GM18508 (cell line): ENCODE results near the gene IFIT1B.
"Not testable (repeated sequence)": the region's sequence is repeated elsewhere in the genome, so short reads cannot be mapped to it uniquely, and the experiment has no call there.

Experiments
- ATAC-seq: cut with Tn5 transposase; IDR thresholded peaks from one replicate; pipeline ENCODE4 v1.9.1; 2021; ENCODE audit warnings: moderate number of reproducible peaks; ENCODE audit not compliant: insufficient read depth, unreplicated experiment

IFIT1B gene

DNA sequence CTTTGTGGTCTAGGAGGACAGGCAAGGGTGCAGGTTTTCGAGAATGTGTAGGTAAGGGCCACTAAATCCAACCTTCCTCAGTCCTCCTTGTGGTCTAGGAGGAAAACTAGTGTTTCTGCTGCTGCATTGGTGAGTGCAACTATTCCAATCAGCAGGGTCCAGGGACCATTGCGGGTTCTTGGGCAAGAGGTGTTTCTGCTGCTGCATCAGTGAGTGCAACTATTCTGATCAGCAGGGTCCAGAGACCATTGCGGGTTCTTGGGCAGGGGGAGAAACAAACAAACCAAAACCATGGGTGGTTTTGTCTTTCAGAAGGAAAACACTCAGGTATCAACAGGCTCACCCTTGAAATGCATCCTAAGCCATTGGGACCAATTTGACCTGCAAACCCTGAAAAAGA lies 29.9 kb downstream of the IFIT1B start:
- ATAC-seq = not testable (repeated sequence)

DNA sequence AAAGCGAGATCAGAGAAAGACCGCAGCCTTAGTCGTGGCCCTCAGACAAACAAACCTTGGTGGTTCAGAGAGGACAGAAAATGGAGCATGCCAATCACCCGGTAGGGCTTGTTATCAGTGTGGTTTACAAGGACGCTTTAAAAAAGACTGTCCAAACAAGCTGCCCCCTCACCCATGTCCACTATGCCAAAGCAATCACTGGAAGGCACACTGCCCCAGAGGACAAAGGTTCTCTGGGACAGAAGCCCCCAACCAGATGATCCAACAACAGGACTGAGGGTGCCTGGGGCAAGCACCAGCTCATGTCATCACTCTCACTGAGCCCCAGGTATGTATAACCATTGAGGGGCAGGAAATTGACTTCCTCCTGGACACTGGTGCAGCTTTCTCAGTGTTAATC lies 31.4 kb downstream of the IFIT1B start:
- not testable (repeated sequence) for ATAC-seq

DNA sequence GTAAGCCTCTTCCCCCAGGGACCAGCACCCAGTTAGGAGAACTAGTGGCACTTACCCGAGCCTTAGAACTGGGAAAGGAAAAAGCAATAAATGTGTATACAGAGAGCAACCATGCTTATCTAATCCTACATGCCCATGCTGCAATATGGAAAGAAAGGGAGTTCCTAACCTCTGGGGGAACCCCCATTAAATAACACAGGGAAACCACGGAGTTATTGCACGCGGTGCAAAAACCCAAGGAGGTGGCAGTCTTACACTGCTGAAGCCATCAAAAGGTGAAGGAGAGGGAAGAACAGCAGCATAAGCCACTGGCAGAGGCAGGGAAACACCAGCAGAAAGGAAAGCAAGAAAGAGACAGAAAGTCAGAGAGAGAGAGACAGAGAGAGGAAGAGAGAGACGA lies 32.7 kb downstream of the IFIT1B start:
- ATAC-seq = not testable (repeated sequence)

DNA sequence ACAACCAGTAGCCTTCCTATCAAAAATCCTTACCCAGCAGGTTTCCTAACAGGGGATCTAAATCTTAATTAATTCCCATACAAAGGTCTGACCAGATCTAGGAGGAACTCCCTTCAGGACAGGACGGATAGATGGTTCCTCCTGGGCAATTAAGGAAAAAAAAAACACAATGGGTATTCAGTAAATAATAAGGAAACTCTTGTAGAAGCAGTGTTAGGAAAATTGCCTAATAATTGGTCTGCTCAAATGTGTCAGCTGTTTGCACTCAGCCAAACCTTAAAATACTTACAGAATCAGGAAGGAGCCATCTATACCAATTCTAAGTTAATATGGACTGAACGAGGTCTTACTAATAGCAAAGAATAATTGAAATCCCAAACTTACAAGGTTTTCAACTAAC lies 33.3 kb downstream of the IFIT1B start:
- not testable (repeated sequence) for ATAC-seq

DNA sequence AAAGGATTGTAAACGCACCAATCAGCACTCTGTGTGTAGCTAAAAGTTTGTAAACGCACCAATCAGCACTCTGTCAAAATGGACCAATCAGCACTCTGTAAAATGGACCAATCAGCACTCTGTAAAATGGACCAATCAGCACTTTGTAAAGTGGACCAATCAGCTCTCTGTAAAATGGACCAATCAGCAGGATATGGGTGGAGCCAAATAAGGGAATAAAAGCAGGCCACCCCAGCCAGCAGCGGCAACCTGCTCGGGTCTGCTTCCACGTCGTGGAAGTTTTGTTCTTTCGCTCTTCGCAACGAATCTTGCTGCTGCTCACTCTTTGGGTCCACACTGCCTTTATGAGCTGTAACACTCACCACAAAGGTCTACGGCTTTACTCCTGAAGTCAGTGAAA lies 34.4 kb downstream of the IFIT1B start:
- ATAC-seq = not testable (repeated sequence)

DNA sequence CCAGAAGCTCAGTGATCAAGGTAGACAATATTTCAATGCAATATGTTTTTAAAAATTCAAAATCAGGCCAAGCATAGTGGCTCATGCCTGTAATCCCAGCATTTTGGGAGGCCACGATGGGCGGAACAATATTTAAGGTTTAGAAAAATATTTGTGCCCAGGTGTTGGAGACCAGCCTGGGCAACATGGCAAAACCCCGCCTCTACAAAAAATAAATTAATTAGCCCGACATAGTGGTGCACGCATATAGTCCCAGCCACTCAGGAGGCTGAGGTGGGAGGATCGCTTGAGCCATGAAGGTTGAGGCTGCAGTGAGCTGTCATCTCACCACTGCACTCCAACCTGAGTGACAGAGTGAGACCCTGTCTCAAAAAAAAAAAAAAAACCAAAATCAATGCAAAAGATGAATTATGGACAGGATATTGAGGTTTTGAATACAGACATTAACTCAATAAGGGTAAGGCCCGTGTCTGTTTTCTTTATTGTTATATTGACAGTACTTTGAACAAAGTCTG lies 35.6 kb downstream of the IFIT1B start:
- no peak for ATAC-seq

DNA sequence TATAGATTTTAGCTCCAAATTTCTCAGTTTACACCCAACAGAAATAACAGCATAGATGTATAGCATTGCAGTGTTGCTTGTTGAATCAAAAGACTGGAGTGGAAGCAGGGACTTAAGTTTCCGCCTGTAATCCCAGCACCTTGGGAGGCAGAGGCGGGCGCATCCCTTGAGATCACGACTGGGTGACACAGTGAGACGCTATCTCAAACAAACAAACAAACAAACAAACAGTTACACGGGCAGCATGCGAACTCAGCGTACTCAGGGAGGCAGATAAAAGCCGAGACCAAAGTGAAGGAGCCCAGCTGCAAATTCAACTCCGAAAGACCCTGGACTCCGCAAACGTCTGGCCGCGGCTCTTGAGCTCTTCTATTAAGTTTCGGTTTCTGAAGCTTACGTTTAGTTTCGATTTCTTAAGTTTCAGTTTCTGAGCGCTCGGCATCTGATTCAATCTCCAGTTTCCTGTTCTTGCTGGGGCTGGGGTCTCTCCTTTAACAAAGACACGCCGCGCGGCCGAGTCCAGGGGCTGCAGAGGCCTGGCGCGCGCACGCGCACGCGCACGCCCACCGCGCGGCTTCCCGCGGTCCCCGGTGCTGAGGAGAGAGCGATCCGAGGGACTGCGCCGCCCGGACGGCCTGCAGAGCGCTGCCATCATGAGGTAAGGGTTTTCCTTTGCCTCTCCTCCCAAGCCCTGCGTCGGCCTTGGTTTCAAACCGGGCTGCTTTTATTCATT lies 36.5 kb downstream of the IFIT1B start, which contains the start of gene IFIT5:
TSS of gene IFIT5 (plus strand) at position 423 of the 733 bp plus-strand sequence. CDS start at position 654, 231 bp downstream.
- ATAC-seq = peak; percentile 68

DNA sequence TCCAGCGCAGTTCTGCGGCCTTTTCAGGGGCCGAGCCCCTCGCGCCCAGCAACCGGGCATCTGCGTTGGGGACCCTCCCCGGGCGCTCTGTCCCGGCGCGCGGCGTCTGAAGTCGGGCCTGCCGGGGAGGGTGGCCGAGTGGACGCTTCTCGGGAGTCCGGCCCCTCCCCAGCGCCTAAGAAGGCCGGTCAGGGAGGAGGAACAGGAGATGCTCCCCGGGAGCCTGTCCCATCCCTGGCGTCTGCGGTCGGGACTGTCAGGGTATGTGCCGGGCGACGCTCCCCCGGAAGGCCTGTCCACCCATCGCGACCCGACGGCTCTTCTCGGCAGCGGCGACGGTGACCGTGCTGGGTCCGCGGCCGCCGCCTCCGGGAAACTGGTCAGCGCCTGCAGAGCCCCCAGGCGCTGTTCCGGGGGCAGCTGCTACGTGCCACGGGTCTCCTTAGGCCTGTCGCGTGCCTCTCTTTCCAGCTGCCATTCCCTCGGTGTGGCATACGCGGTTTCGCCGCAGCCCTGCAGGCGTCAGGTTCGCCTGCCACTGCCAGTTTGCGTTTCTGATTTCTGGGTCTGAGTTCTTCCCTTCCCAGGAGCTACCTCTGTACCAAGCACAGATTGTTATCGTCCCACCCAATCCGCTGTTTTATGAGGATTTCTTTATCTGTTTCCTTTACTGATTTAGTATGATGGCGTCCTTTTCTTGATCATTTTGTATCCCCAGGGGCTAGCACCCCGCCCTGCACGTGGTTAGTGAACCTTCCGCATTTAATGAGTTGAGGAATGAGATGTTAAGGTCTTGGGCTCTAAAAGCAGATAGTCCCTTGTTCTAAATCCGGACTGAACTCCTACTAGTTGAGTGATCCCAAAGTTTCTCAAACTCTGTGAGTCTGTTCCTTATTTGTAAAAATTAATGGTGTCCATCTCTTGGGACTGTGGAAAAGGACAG lies 37.3 kb downstream of the IFIT1B start:
- peak; percentile 20 for ATAC-seq

DNA sequence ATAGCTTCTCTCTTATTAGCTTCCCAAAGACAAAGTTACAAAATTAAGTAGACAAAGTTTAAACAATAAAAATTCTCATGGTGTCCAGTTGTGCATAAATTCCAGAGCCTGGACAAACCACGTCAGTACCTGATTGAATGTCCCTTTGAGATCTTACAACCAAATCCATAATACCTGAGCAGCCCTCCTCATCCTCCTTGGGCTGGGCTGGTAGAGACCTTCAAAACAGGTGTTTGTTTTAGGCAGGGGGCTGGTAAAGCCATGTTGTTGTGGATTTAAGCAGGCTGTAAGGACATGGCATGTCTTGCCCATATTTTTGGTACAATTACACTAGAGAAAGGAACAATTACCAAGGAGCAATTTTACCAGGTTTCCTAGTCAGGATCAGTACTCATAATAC lies 38.6 kb downstream of the IFIT1B start:
- no peak for ATAC-seq

DNA sequence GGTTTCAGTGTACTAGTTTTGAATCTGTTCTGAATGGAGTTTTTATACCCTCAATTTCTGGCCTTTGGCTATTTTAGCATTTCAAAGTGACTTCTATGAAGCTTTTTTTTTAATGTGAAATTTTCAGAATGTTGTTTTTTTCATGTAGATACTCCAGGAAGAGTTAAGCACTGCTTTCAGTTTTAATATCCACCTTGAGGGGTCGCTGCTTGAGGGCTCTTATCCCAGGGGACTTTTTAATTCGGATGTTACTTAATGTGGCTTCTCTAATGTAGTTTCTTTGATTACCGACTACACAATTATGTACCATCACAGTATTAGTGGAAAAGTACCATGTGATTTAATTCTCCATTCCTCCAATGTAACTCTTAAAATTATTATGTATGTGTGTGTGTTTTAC lies 41.7 kb downstream of the IFIT1B start:
- no peak for ATAC-seq

DNA sequence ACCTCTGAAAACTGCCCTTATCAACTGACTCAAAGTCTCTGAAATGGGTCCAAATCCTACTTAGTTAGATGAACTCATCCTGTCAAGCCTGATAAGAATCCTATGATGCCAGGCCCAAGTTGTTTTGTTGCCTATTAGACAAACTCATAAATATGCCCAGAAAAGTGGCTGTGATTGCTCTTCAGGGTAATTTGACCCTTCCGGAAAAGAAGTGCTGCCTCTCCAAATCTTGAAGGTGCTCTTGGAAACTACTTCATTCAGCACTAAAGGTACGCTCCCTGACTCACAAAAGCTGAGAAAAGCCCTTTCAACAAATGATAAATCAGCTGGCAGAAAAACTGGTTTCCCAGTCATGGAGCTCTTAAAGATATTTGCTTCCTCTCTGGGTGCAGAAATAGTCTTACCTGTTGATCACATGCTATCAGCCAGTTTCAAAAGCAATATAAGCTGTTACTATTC lies 43.2 kb downstream of the IFIT1B start:
- ATAC-seq = no peak

DNA sequence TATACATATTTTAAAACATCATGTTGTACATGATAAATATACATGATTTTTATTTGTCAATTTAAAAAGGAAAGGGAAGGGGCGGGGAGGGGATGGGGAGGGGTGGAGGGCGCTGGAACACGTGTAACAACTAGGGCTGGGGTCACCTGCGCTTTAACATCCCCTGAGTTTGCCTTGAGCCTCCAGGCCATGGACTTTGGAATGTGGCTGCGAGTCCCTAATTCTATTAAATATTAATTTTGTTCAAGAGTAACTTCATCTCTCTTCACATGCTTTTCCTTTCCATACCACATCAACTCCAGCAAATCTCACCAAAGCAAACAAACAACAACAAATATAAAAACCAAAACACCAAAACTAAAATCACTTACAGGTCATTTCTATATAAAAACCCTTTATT lies 47.1 kb downstream of the IFIT1B start:
- no peak for ATAC-seq

DNA sequence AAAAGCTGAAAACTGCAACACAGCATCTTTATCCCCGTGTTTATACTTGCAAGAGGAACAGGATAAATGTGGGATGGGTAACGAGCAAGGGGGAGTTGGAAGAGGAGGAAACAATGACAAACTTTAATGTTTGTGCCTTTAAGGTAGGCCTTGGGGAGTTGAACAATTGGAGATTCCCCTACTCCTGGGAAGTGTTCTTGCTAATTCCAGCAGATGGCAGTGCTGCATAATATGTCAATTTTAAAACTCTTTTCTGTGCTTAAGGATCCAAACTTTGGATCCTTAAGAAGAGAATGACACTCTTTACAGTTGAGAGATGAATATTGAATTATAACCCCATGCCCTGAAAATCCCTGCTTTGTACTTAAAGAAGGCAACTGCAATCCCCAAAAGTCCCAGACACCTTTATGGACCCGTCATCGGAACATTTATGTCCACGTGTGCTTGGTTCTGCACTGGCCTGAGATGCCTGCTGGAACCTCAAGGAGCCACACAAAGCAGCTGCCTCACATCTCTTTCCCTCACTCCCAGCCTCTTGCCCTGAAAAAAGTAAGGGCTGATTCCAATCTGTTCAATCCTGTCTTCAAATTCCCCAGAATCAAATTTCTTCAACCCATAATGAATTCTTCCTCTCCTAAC lies 48.5 kb downstream of the IFIT1B start:
- ATAC-seq = no peak

DNA sequence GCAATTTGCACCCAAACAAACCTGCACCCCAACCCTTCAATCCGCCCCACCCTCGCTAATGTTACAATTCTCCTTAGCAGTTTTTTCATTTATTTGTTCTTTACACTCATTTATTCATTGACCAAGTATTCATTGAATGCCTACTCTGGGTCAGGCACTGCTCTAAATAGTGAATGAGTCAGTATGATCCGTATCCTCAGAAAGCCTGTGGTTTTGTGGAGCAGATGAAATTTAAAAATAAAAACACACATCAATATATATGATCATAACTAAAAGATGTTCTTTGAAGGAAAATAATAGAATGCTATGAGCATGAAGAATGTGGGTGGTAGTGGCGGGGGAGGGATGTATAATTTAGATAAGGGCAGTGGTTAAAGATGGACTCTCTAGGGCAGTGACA lies 49.8 kb downstream of the IFIT1B start:
- ATAC-seq = no peak

DNA sequence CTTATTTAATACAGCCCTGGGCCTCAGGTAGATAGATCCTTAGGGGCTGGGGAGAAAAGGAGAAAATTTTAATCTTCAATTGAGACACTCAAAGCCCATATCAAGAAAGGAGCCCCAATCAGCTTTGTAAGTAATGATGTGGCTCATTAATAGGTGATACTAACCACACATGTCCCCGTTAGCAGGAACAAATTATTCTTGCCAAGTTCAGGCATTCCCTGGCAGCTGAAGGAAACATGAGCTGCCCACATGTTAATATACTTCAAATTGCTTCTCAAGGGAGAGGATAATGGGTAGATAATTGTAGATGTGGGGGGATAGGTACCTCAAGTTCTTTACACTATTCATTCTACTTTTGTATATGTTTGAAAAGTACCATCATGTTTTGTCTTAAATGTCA lies 51.0 kb downstream of the IFIT1B start:
- no peak for ATAC-seq

DNA sequence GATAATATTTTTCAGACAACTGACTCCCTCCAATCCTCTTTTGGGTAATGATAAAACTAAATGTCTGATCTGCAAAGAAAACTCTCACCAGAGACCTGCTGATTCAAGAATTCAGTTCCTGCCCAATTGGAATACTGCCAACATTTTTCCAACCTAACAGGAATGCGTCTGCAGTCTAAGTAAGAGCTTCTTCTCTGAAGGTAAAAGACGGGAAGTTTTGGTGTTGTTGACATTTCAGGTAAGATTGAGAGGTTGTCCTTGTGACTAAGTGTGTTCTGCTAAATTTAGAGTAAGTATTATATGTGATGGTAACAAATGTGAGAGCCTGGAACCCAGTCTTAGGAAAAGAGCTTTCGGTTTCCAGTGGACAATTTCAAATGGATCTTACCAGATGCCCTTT lies 54.1 kb downstream of the IFIT1B start:
- ATAC-seq = no peak
